C4-2B (cell line): Measurements from ENCODE around the gene RPL4.

Experiments used
- CTCF ChIP-seq: fragments of 450-650 bp; conservative IDR thresholded peaks from 2 replicates; pipeline ENCODE4 v1.5.1; 2017; ENCODE audit warnings: mild to moderate bottlenecking
- ZFX ChIP-seq: fragments of 450-650 bp; IDR thresholded peaks from 2 replicates; pipeline ENCODE4 v1.6.1; 2017

DNA sequence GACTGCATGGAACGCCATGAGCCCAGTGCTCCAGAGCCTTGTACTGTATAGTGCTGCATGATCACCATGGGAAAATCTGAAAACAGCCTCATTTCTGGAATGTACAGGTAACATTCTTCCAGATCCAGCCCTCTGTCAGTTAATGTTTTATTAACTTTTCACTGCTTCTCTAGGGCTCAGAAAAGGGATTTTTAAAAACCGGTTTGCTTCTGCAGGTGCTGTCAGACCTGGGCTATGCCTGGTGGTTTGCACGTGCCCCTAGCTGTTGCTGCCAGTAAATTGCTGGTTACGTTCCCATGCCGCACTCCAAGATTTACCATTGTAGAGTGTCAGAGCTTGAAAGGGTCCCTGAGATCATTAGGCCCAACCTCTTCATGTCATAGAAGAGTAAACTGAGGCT, 16.1 kb downstream of the RPL4 start:
- TF ChIP-seq CTCF (no peak), ZFX (no peak)
